GM18505 (cell line): ENCODE measurements around the gene ZSCAN5C.
"Not testable (repeated sequence)": the region's sequence is repeated elsewhere in the genome, so short reads cannot be mapped to it uniquely, and the experiment has no call there.

ENCODE experiments used
- ATAC-seq: cut with Tn5 transposase; IDR thresholded peaks from one replicate; pipeline ENCODE4 v1.9.1; 2021; ENCODE audit not compliant: unreplicated experiment
- POLR2A ChIP-seq: IDR thresholded peaks from 4 replicates; pipeline ENCODE4 v1.6.1; 2011; ENCODE audit warnings: borderline replicate concordance; ENCODE audit not compliant: insufficient read depth, insufficient read length; ENCODE audit errors: extremely low read depth

The ZSCAN5C gene

DNA sequence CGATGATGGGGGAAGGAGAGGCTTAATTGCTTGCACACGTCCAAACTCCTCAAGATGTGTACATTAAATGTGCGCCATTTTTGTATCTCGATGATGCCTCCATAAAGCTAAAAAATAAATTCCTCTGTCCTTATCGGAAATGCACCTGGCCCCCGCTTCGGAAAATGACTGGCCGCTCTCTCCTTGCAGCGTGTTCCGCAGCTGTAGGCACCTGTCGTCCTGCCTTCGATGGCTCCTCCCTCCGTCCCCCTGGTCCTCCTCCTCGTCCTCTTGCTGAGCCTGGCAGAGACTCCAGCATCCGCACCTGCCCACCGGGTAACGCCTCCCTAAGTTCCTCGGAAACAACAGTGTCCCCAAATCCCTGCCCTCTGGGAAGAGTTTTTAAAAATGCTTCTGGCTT is 25.2 kb upstream of the ZSCAN5C start:
- TF ChIP-seq POLR2A = no peak
- ATAC-seq = no peak

DNA sequence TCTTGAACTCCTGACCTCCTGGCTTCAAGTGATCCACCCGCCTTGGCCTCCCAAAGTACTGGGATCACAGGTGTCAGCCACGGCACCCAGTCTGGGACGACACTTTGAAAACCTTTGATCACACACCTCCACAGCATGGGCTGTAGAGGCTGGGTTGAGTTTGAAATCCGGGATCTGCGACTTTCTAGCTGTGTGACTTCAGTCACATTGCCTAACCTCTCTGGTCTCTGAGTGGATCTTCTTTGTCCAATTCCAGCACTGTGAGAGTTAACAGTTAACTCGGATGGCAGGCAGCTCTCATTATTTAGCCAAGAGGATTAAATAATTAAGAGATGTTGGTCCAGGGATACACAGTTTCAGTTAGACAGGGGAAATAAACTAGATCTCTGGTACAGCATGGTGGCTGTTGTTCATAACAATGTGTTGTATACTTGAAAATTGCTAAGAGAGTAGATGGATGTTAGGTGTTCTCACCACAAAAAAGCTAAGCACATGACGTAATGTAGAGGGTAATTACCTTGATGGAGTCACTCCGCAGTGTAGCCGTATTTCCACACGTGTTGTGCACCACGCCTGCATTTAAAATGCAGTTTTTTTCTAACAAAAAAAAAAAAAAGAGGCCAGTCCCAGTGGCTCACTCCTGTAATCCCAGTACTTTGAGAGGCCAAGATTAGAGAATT is 24.4 kb upstream of the ZSCAN5C start:
- ATAC-seq = no peak
- TF ChIP-seq POLR2A = no peak

DNA sequence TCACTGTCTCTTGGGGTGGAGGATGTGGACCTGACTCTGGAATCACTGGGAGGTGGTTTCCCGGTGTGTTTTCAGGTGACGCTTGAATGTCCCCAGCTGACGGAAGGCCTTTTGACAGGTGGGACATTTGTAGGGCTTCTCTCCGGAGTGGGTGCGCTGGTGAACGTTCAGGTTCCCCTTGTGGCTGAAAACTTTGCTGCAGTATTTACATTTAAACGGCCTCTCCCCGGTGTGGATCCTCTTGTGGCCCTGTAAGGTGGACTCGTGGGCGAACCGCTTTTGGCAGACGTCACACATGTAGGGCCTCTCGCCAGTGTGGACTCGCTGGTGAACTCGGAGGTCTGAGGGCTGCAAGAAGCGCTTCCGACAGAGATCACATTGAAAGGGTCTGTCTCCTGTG is 12.3 kb upstream of the ZSCAN5C start:
- no peak for ATAC-seq
- no peak for TF ChIP-seq POLR2A

DNA sequence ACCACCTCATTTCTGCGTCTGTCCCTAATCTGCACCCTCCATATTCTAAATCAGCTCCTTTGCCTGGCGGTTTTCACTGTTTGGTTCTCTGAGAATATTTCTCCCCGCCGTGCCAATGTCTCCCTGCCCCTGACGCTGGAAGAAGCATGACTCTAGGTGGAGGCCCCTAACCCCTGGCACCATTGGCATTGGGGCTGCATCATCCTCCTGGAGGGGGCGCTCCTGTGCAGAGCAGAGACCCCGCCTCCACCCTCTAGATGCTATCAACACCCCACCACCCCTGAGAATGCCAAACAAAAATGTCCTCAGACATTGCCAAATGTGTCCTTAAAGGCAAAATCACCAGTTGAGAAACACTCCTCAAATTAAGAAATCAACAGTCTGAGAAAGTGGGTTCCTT is 11.0 kb upstream of the ZSCAN5C start:
- no peak for ATAC-seq
- no peak for TF ChIP-seq POLR2A

DNA sequence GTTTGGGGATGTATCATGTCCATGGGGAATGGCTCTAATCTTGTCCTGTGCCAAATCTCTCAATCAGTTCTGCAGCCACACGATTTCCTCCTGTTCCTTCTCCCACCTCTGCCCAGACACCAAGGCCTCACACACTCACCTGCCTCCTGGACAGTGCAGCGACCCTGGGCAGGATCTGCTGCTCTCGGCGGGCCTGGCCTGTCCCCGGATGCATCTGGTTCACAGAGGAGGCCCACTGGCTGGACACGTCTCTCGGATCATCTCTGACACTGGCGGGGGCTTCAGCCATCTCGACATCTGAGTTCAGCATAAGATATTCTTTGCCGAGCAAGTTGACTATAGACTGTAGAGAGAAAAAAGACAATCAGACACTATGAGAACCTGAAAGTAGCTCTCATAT is 10.4 kb upstream of the ZSCAN5C start:
- ATAC-seq = no peak
- no peak for TF ChIP-seq POLR2A

DNA sequence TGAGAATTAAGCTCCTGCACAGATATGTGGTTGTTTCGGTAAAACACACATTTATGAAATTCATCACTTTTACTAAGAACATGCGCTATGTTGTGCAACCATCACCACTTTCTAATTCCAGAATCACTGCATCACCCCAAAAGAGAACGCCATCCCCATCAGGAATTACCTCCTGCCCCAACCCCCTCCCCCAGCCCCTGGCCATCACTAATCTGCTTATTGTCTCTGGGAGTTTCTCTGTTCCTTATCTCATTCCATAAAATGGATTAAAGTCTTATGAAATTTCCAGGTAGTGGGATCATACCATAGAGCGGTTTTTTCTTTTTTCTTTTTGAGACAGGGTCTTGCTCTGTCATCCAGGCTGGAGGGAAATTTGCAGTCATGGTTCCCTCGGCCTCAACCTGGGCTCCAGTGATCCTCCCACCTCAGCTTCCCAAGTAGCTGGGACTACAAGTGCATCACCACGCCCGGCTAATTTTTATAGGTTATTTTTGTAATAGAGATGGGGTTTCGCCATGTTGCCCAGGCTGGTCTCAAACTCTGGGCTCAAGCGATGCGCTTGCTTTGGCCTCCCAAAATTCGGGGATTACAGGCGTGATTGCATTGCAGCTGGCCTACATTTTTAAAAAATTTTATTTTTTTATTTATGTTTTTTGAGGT is 8.0 kb upstream of the ZSCAN5C start:
- TF ChIP-seq POLR2A = no peak
- ATAC-seq = no peak

DNA sequence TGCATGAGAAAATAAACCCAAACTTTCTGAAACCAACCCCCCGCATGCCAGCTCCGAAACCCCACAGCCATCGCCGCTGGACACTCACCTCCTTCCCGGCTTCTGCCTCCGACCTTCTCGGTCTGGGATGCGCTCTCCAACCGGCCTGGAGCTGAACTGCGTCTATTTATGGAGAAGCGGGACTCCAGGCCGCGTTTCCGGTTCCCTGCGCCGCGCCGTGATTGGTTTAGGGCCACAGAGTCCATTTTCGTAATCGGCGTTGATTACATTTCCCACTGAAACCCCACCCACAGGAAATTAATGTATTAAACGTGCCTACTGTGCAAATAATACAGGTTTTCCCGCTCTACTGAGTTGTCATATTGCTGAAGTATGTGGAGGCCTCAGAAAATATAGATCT is 4.4 kb upstream of the ZSCAN5C start, which contains the start of gene ZSCAN5B:
Gene ZSCAN5B (minus strand): TSS at position 138 of the 400 bp plus-strand sequence. CDS start 4,731 bp downstream, outside the sequence.
- ATAC-seq = not testable (repeated sequence)

DNA sequence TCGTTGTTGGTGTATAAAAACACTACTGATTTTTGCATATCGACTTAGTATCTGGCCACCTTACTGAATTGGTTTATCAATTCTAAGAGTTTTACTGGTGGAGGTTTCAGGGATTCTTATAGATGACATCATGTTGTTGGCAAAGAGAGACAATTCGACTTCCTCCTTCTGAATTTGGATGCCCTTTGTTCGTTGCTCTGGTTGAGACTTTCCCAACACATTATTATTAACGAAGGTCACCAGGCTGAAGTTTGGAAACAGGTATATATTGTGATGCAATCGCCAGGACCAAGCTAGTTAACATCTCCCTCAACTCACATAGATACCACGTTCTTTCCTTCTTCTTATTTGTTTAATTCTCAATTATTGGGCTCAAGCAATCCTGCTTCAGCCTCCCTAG is 2.4 kb upstream of the ZSCAN5C start:
- no peak for TF ChIP-seq POLR2A
- ATAC-seq = no peak

DNA sequence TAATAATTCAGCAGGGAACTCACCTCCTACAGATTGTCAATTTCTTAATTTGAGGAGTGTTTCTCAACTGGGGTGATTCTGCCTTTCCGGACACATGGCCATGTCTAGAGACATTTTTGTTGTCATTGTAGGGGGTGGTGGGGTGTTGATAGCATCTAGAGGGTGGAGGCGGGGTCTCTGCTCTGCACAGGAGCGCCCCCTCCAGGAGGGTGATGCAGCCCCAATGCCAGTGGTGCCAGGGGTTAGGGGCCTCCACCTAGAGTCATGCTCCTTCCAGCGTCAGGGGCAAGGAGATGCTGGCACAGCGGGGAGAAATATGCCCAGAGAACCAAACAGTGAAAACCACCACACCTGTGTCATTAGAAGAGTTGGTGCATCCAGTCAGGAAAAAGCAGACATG is 5.5 kb downstream of the ZSCAN5C start:
- ATAC-seq = not testable (repeated sequence)

DNA sequence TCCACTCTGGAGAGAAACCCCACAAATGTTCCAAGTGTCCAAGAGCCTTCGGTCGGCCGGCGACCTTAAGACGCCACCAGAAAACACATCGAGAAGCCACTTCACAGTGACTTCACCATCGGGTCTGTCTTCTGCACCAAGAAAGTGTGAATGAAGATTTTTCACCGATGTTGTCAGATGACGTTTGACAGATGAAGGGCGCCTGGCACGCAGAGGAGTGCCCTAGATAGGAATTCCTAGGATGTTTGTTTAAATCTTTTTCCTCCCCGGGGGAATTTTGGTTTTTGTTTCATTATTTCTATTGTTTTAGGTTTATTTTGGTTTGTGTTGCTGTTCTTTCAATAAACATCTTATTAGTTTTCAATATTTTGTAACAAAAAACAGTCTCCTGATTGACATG is 7.0 kb downstream of the ZSCAN5C start:
- TF ChIP-seq POLR2A = no peak
- ATAC-seq = no peak

DNA sequence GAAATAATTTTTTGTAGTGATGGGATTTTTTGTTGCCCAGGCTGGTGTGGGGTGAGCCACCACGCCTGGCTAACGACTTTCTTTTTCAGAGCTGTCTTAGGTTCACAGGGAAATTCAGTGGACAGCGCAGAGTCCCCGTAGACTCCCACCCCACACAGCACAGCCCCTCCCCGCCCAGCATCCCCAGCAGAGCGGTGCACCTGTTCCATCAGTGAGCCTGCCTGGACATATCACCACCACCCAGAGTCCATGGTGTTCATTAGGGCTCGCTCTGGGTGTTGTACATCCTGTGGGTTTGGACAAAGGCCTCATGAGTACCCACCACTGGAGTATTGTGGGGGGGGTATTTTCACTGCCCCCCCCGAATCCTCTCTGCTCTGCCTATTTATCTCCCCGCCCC is 8.0 kb downstream of the ZSCAN5C start:
- ATAC-seq = not testable (repeated sequence)

DNA sequence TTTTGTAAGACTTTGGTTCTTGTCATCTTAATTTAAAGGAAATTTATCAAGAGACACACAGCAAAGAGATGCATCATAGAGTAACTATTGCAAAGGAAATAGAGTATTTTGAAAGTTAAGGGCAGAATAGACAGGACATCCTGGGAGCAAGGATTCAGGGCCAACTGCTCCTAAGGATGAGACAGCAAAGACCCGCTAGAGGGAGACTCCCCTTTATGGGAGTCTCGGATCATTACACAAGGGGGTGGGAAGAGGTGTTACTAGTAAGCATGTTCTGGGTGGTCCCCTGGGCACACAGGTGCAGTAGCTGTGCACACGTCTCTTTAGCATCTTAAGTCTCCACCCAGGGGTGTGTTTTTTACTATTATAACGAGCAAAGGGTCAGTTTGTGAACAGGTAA is 9.6 kb downstream of the ZSCAN5C start:
- no peak for ATAC-seq
- no peak for TF ChIP-seq POLR2A

DNA sequence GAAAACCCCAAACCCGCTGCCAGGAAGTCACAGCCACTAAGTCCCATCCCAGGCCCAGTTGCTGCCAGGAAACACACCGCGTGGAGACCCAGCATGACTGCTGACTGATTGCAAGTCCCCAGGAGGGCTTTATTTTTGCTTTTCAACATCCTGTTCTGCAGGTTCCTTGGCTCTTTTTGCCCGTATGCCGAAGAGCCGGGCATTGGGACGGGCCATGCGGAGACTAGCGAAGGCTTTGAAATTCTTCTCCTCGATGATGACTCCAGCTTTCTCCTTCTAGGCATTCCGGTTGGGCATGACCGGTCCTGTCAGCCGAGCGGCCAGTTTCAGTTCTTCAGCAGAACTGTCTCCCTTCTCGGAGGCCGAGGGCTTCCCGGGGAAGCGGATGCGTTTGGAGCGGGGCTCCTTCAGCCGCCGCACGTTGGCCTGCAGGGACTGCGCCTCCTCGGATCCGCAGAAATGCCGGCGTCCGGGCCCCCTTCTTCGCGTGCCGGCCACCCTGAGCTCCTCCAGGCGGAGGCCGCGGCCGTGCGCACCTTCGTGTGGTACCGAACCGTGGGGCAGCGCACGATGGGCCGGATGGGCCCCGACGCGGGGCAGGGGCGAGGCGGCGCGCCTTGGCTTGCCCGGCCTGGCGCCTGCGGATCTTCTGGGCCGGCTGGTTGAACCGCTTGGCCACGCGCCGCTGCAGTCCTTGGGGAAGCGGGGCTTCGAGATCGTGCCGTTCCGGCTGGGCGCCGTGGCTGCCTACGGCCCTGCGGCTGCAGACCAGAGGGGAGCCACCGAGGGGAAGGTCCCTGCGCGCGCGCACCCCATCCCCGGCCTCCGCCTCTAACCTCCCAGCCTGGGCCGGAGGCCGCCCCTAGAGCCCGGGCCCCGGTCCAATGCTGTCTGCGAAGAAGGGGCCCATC is 15.2 kb downstream of the ZSCAN5C start:
- no peak for TF ChIP-seq POLR2A
- ATAC-seq = no peak

DNA sequence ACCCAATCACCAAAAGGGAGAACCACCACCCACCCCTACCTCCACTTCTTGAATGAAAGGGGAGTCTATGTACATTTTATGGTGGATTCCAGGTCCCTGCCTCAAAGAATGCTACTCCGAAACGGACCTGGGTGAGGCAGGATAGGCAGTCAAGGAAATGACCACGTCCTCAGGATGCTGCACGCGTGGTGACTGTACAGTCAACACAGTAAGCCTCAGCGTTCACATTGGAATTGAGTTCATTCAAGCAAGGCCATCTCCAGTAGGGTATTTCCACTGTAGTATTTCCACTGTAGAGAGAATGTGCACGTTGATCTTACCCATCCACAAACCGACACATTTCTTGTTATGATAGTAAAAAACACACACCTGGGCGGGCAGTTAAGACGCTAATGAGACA is 16.9 kb downstream of the ZSCAN5C start:
- ATAC-seq = no peak
- no peak for TF ChIP-seq POLR2A

DNA sequence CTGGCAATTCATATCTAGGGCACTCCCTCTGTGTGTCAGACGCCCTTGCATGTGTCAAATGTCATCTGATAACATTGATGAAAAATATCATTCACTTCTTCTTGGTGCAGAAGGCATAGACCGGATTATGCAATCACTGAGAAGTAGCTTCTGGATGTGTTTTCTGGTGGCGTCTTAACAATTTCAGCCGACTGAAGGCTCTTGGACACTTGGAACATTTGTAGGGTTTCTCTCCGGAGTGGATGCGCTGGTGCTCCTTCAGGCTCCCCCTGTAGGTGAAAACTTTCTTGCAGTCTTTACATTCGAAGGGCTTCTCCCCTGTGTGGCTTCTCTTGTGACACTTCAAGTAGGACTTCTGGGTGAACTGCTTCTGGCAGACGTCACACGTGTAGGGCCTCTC is 19.4 kb downstream of the ZSCAN5C start:
- ATAC-seq = not testable (repeated sequence)
